Measurements from ENCODE around the gene CKS1B.
"Not testable (repeated sequence)": the region's sequence is repeated elsewhere in the genome, so short reads cannot be mapped to it uniquely, and the experiment has no call there.

CKS1B gene

GRCh38 chr1:154966111-154966510 lies 8.4 kb upstream of the CKS1B start:
- no peak for DNase-seq

DNA sequence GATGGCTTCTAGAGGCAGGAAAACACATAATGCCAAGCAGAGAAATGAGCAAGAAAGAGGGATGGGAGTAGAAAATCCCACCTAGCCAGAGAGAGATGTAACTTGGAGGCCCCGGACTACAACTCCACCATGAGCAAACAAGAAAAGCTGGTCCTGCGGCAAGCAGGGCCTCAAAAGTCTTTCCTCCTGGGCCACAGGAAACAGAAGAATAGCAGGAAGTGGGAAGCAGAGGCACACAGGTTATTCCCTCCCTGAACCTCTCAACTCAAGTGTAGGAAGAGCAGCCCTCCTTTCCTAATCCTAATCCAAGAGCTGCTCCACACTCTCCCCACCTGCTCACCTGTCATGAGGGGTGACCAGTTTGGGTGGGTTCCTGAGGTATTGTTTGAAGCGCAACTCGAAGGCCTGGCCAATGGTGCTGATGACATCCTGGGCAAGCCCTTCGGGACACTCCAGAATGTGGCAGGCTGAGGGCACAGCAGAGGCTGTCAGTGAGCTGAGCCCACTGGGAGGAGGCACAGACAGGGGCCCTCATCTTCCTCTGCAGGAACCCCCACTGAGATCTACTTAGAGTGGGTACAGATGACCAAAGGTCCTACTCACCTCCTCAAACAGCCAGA lies 7.0 kb upstream of the CKS1B start:
- DNase-seq = no peak

DNA sequence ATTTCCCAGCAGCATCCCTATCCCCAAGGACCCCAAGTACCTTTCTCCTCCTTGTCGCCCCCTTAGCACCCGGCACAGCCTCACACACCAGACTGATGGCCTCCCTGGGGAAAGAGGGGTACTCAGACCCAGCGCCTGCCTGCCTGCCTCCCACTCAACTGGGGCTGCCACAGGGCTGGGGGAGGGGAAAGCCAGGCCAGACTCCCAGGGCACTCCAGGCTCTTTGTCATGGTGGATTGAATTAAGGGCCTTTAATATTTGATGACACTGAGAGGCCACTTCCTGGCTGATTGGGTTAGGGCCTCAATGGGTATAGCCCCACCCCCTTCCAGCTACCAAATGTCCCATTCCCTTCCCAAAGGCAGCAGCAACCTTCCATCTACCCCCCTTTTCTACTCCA lies 5.8 kb upstream of the CKS1B start:
- DNase-seq = no peak

GRCh38 chr1:154969246-154969645 lies 5.2 kb upstream of the CKS1B start:
- DNase-seq = no peak

GRCh38 chr1:154969860-154970452 lies 4.5 kb upstream of the CKS1B start:
- DNase-seq = no peak

DNA sequence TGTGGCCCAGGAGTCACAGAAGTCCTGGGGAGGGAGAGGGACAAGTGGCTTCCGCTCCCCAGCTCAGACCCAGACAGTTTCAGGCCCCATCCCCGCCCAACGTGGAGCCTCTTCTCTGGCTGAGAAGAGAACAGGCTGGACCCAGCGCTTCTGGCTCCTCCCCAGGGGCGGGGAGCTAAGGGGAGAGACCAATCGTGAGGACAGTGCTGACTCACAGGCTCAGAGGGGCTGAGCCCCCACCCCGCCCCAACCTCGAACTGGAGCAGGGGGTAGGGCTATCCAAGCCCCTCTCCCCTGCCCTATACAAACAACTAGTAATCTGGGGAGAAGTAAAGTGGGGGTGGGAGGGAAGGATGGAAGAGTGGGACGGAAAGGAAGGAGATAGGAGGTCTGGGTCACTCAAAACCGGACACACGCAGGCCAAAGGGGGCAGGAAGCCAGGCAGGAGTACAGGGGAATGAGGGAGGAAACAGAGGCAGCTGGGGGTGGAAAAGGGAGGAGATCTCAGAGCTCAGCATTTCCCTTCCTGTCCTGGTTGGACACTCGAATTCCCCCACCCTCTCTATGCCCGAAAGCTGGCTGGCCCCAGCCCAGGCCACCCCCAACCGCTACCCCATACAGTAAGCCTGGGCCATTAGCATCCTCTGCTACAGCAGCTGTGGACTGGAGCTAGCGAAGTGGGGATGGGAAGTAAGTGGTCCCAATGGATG lies 3.7 kb upstream of the CKS1B start, which contains the start of gene SHC1:
SHC1 (minus strand) TSS at position 117 of the 710 bp plus-strand sequence. CDS start 221 bp downstream, outside the sequence.
- DNase-seq = peak; percentile 32 to 45

GRCh38 chr1:154971341-154971998 lies 3.0 kb upstream of the CKS1B start:
- DNase-seq = peak; percentile 29 to 32

- DNase-seq = no peak
Measured at GRCh38 chr1:154972213-154972516, 2.3 kb upstream of the CKS1B start.

GRCh38 chr1:154972517-154973343 lies 1.8 kb upstream of the CKS1B start:
- DNase-seq = no peak

DNA sequence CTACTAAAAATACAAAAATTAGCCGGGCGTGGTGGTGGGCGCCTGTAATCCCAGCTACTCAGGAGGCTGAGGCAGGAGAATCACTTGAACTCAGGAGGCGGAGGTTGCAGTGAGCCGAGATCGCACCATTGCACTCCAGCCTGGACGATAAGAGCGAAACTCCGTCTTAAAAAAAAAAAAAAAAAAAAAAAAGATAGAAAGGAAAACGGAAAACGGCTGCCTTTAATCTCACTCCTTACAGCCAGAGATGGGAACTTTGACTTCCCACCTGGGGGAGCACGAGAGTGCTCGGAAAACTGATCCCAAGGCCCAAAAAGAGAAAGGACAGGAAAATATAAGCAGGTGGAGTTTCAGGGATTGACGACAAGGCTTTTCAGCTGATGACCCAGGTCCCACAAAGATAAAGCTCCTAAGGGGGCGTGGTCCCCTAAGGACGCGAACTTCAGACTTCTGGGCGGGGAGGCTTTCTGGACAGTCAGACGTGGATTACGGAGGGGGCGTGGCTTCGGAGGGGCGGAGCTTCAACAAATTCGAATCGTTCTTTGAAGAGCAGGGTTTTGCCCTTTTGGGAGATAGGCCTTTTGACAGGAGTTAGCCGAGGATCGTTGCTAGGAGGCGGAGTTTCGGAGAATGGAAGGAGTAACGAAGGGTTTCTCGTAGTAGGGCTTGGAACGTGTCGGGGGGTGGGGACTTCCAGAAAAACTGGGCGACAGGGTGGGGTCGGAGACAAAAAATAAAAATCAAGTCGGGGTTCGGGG lies 958 bp upstream of the CKS1B start:
- peak; percentile 95 to 96 for DNase-seq

- DNase-seq = peak; percentile 97
Measured at GRCh38 chr1:154974808-154975408, 427 bp downstream of the CKS1B start.

GRCh38 chr1:154975409-154976059 lies 1.1 kb downstream of the CKS1B start:
- peak; percentile 71 to 85 for DNase-seq

DNA sequence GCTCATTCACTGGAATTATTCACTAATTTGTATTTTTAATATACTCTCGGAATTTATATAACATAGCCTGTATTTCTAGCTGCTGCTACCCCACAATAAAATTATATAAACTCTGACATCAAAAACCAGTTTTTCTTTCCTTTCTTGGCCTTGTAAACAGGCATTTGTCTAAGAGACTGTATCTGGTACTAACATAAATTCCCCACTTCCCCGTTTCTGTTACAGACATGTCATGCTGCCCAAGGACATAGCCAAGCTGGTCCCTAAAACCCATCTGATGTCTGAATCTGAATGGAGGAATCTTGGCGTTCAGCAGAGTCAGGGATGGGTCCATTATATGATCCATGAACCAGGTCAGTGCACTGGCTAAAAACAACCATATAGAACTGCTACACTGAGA lies 3.3 kb downstream of the CKS1B start:
- DNase-seq = not testable (repeated sequence)

DNA sequence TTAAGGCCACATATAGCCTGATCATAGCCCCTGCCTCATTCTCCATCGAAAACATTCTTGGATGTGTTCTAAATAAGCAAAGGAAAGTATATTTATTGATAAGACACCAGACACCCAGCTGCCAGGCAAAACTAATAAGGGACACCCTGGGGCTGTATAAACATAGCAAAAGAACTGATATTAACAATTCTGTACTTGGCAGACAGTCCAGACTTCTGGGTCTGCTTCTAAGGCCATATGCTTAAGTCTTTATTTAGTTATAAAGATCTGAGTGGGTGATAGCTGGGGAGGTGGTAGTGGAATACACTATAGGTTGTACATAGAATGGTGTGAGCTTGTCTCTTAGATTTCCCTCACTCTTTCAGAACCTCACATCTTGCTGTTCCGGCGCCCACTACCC lies 3.9 kb downstream of the CKS1B start:
- no peak for DNase-seq

DNA sequence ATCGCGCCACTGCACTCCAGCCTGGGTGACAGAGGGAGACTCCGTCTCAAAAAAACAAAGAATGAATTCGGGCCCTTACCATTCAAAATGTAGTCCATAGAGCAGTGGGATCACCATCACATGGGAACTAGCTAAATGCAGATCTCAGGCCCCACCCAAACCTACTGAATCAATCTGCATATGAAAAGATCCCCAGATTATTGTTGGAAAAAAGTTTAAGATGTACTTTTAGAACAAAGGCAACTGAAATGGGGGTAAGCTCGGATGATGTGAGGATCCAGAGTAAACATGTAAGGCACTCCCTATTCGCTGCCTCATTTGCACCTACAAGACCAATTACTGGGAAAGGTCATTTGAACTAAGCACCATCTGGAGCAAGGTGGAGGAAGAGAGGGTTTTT lies 7.9 kb downstream of the CKS1B start:
- DNase-seq = no peak

- DNase-seq = peak; percentile 99 to 100
Measured at GRCh38 chr1:154982897-154983648, 8.6 kb downstream of the CKS1B start, which contains the start of gene FLAD1. TSS of gene FLAD1 (plus strand) at chr1:154983344. CDS start at chr1:154983695, 351 bp downstream.

DNA sequence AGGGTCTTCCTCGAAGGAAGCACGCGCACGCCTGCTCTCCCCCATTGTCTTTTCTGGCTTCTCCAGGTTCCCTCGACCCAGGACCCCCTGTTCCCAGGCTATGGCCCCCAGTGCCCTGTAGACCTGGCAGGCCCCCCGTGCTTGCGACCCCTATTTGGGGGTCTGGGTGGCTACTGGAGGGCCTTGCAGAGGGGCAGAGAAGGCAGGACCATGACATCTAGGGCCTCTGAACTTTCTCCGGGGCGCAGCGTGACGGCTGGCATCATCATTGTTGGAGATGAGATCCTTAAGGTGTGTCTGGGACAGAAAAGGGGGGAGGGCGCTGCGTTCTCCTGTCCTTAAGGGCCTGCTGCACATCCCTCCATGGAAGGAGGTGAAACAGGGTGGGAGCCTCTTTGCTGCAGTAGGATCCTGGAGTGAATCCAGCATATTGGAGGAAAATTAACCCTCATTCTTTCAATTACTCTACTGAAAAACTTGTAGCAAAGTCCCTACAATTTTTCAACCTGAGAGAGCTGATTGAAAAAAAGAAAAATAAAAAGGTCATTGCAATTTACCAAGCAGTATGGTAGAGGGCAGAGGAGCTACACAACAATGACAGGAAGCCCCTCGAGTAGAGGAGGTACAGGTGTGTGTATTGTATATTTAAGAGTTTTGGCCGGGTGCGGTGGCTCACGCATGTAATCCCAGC lies 9.4 kb downstream of the CKS1B start:
- no peak for DNase-seq

- not testable (repeated sequence) for DNase-seq
Measured at GRCh38 chr1:154986736-154987135, 12.3 kb downstream of the CKS1B start.

DNA sequence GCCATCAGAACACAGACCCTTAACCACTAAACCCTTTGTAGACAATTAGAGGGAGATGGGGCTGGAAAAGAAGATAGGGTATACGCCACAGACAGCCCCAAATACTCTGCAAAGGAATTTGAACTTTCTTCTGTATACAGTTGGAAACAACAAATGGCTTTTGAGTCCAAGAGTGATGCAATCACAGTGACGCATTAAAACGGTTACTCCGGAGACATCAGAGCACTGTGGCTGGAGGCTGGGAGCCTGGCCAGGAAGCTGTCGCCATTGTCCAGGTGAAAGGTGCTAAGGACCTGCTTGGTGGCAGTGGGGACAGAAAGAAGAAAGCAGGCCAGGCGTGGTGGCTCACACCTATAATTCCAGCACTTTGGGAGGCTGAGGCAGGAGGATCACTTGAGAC lies 12.8 kb downstream of the CKS1B start:
- no peak for DNase-seq
